Measurements from ENCODE around the gene ARMC3.

DNA sequence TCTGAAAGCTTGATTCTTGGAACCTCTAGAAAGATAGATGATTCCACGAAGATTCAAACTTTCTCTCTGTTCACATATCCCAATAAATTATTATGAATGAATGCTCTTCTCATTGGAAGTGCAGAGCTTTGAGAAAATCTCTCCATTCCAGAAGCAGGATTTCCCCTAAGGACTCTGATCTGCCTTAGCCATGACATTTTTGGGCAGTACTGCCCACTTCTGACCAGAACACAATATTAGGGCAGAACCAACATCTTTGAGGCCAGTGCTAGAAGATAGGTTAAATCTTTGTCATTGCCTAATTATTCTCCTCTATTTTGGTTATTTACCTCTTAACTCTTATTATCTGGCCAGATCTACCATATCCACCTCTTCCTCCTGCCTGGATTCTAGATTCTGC, 49.9 kb downstream of the ARMC3 start:
- TF ChIP-seq, protein P1, sequence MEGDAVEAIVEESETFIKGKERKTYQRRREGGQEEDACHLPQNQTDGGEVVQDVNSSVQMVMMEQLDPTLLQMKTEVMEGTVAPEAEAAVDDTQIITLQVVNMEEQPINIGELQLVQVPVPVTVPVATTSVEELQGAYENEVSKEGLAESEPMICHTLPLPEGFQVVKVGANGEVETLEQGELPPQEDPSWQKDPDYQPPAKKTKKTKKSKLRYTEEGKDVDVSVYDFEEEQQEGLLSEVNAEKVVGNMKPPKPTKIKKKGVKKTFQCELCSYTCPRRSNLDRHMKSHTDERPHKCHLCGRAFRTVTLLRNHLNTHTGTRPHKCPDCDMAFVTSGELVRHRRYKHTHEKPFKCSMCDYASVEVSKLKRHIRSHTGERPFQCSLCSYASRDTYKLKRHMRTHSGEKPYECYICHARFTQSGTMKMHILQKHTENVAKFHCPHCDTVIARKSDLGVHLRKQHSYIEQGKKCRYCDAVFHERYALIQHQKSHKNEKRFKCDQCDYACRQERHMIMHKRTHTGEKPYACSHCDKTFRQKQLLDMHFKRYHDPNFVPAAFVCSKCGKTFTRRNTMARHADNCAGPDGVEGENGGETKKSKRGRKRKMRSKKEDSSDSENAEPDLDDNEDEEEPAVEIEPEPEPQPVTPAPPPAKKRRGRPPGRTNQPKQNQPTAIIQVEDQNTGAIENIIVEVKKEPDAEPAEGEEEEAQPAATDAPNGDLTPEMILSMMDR (conservative IDR thresholded peaks at IDR 0.05 in 1 of 2, IDR thresholded peaks at IDR 0.05 in 1 of 2; ENCODE audit: extremely low read depth in 1 of 2, insufficient read depth in 1 of 2, low read depth in 1 of 2, low read length in 2 of 2): no peak
- TF ChIP-seq EZH2 (IDR thresholded peaks at IDR 0.05; ENCODE audit: borderline replicate concordance, low read length): no peak

Measured in mammary epithelial cell (primary cell).